GM18858 (cell line): ENCODE data around the gene TMEM183A.
"Not testable (repeated sequence)": the region's sequence is repeated elsewhere in the genome, so short reads cannot be mapped to it uniquely, and the experiment has no call there.

Source experiments
- ATAC-seq: cut with Tn5 transposase; IDR thresholded peaks from one replicate; pipeline ENCODE4 v1.9.1; 2021; ENCODE audit not compliant: unreplicated experiment

The TMEM183A gene

DNA sequence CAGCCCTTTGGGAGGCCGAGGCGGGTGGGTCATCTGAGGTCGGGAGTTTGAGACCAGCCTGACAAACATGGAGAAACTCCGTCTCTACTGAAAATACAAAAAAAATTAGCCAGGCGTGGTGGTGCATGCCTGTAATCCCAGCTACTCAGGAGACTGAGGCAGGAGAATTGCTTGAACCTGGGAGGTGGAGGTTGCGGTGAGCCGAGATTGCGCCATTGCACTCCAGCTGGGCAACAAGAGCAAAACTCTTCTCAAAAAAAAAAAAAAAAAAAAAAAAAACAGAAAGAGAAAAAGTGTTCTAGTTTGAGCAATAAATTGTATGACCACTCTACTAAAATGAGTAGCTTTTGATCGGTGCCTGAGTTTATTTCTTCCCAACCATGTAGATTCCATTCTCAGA lies 21.1 kb upstream of the TMEM183A start:
- ATAC-seq: not testable (repeated sequence)

DNA sequence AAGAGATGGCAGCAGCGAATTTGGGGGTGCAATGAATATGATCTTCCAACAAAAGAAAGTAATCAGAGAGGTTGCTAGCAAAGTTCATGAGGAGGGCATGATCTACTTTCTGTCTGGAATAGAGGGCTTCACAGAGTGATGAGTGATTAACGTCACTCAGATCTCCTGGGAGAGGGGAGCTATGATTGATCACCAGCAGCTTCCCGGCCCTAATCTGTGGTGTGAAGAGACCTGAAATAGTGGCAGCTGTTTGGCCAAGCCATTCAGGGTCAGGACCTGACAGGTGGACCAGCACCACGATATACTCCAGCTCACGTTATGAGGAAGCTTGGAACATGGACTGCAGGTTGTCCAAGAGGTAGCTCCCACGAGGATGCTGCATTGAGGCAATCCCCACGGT lies 19.9 kb upstream of the TMEM183A start:
- no peak for ATAC-seq

DNA sequence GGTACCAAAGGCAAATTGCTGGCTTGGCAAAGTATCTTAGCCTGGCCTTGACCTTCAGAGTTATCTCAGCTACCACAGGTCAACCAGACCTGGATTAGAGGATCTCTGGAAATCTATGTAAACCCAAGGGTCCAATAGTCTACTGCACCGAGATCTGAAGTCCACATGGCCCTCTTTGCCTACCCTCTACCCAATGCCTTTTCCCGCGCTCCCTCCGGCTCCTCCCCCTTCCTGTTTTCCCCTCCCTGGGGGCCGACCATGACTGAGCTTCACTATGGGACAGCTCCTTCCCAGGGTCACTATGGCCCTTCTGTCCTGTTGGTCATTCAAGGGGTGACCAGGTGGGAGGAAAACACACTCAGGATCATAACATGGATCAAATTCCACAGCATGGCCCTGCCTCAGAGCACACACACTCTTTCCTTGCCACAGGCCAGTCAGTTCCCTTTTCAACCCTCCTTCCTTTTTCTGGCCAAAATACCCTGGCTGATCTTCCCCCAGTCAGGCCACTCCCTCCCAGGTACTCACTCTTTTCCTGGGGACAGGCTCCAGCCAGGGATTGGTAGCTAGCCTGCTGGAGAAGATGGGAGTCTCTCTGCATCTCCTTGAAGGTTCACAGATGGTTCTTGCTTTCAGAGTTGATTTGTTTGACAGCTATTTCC lies 19.1 kb upstream of the TMEM183A start:
- ATAC-seq: no peak

DNA sequence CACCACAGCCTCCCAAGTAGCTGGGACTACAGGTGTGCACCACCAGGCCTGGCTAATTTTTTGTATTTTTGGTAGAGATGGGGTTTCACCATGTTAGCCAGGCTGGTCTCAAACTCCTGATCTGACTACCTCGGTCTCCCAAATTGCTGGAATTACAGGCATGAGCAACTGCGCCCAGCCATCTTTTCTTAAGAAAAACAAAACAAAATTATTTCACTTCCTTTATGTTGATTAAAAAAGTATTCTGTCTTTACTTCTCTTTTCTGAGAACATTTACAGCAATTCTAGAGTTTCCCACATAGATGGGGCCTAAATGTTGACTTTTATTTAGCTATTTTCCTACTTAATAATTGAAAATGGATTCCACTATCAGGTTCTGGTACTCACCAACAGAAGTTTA lies 17.3 kb upstream of the TMEM183A start:
- ATAC-seq: no peak

DNA sequence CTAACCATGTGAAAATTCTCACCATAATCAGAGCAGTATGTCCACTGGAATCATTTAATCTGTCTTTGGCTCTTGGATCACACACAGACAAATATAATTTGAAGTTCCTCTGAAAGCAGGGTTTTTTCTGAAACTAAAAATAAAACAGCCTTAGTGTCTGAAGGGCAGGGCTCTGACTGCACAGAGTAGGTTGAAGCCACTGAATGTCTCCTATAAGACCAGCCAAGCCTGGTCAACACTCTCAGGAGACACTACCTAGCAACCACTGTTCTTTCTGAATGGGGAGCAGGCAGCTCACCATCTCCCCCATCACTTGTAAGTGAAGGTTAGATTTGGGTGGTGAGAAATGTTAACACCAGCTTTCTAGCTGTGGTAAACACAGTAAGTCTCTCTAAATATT lies 16.1 kb upstream of the TMEM183A start:
- no peak for ATAC-seq

DNA sequence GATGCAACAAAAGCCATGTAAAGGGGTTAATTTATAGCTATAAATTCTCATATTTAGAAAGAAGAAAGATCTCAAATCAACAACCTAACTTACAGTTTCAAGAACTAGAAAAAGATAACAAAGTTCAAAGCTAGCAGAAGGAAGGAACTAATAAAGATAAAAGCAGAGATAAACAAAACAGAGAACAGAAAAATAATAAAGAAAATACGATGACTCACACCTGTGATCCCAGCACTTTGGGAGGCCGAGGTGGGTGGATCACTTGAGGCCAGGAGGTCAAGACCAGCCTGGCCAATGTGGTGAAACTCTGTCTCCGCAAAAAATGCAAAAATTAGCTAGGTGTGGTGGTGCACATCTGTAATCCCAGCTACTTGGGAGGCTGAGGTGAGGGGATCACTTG lies 12.4 kb upstream of the TMEM183A start:
- ATAC-seq: no peak

DNA sequence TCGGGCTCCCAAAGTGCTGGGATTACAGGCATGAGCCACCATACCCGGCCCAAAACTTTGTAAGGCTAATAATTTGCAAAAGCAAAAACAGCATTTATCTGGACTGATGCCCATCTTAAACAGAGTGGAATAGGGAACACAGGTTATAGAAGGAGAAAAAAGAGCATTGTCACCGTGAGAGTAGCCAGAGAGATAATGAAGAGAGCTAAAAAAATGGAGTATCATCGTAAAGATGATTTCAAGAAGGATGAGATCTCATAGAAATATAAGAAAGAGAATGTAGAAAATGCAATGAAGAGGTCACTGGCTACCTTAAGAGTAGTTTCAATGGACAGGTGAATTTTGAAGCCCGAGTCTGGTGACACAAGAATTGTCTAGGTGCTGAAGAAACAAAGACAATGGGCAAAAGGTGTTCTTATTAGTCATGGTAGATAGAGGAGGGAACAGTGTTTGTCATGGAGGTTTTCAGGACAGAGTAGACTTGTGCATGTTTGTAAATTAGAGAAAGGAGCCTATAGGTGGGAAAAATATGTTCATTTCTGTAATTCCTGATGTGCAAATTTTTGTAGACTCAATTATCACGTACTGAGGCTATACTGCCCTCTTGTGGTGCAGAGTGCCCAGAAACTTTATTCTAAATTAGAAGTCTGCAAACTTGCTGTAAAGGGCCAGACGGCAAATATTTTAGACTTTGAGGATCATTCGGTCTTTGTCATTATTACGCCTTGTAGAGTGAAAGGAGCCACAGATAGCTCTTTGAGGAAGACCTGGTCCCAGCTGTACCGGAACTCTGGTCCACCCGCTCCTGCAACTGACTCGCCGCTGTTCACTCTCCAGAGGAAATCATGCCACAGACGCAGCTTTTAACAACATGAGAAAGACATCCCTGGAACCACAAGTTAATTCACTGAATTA lies 8.1 kb upstream of the TMEM183A start:
- ATAC-seq: no peak

DNA sequence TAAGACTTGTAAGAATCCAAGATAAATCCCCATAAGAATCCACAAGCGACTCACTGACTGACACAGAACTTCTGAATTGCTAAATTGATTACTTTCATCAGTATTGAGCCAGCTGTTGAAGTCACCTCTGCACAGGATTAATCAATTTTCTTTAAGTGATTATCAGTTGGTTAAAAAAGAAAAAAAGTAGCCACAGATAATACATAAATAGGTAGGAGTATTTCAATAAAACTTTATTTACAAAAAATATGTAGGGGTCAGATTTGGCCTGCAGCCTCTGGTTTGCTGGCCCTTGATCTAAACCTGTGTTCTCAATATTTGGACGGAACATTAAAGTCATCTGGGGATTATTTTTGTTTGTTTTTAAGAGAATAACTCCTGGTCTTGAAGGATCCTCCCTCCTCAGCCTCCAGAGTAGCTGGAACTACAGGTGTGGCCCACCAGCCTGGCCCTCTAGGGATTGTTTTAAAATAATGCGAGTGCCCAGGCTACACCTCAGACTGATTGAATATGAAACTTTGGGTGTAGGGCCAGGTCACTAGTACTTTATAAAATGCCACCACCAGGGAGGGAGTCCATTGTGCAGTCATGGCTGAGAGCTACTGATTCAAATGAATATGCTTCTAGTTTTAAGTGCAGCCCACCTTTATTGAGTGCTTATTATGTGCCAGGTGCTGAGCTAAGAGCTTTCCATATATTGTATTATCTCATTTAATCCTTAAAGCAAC lies 6.8 kb upstream of the TMEM183A start:
- no peak for ATAC-seq

DNA sequence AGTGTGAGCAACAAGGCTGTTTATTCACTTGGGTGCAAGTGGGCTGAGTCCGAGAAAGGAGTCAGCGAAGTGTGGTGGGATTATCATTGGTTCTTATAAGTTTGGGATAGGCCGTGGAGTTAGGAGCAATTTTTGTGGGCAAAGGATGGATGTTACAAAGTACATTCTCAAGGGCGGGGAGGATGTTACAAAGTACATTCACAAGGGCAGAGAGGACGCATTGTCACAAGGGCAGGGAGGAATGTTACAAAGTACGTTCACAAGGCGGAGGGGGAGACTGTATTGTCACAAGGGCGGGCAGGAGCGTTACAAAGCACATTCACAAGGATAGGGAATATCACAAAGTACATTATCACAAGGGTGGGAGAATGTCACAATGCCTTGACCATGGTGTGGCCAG lies 5.2 kb upstream of the TMEM183A start:
- no peak for ATAC-seq

DNA sequence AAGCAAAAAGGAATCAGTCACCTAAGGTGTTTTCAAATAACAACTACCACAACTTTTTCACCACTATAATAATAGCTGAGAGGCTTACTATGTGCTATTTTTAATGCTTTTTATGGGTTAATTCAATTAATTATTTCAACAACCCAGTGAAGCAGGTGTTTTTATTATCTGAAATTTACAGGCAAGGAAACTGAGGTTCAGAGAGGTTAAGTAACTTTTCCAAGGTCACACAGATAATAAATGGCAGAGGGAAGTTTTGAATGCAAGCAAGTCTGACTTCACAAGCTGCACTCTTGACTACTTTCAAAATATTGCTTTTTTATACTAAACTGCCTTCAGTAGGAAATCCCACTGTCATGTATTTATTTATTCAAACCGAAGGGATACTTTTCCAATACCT lies 4.2 kb upstream of the TMEM183A start:
- no peak for ATAC-seq

DNA sequence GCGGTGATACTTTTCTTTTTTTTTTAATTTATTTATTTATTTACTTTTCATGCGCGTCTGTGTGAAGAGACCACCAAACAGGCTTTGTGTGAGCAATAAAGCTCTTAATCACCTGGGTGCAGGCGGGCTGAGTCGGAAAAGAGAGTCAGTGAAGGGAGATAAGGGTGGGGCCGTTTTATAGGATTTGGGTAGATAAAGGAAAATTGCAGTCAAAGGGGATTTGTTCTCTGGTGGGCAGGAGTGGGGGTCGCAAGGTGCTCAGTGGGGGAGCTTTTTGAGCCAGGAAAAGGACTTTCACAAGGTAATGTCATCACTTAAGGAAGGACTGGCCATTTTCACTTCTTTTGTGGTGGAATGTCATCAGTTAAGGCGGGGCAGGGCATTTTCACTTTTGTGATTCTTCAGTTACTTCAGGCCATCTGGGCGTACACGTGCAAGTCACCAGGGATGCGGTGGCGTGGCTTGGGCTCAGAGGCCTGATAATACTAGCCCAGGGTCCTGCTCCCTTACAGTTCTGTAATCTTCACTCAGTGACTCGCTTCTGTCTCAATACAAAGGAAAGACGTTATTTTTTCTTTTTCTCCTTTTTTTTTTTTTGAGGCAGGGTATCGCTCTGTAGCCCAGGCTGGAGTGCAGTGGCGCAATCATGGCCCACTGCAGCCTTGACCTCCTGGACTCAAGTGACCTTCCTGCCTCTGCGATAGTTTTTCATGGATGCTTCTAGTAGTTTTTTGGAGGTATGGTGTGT lies 1.6 kb upstream of the TMEM183A start:
- ATAC-seq: not testable (repeated sequence)

DNA sequence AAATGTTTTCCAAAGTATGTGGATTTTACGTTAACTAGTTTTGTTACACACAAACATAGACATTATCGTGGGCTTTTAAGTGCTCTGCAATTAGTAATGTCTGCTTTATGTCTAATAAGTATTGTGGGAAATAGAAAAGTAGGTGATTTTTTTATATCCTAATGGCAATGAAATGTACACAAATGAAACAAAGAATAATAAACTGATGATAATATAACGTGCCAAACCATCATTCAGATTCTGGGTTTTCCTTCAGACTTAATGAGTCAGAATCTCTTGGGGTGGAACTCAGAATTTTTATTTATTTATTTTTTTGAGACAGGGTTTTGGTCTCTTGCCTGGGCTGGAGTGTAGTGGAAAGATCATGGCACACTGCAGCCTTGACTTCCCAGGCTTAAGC lies 2.0 kb downstream of the TMEM183A start:
- no peak for ATAC-seq

DNA sequence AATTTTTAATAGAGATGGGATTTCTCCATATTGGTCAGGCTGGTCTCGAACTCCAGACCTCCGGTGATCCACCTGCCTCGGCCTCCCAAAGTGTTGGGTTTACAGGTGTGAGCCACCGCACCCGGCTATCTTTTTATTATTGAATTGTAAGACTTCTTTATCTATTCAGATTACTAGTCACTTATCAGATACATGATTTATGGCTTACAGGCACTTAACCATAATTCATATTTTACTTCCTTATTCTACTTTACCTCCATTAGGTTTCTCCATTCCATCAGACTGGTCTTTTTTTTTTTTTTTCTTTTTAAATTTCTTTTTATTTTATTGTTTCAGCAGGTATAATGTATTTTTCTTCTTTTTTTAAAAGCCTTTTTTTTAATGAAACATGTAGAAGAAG lies 4.4 kb downstream of the TMEM183A start:
- no peak for ATAC-seq

DNA sequence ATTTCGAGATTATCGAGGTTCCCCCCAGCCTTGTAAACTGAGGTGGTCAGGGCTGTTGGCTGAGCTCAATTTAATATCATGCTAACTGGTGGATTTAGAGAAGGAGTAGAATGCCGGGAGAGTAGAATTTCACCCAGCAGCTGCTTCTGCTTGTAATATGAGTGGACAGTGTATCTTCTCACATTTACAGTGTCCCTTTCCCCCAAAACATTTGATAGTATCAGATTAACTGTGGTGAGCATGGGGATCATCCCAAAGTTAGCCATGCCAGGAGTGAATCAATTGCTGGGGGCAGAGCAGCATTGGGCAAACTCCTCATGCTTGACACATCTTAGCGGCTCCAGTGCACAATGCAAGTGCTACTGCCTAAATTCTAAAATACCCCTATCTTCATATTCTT lies 9.9 kb downstream of the TMEM183A start:
- ATAC-seq: no peak

DNA sequence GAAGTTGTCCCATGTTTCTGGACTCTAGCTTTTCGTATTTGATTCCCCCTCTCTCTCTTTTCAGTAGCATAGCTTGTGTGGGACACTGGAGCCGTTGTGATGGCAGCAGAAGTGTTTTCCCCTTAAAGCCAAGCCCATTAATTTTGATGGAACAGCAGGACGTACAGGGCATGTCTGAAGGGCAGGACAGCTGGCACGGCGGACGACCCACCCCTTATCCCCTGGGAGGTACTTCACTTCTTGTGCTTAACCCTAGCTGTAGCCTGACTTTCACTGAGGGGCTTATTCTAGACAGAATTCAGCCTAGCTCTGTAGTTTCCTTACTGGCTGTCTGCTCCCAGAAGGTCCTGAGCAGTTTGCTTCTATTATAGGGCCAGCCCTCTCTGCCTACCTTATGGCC lies 10.5 kb downstream of the TMEM183A start:
- no peak for ATAC-seq

DNA sequence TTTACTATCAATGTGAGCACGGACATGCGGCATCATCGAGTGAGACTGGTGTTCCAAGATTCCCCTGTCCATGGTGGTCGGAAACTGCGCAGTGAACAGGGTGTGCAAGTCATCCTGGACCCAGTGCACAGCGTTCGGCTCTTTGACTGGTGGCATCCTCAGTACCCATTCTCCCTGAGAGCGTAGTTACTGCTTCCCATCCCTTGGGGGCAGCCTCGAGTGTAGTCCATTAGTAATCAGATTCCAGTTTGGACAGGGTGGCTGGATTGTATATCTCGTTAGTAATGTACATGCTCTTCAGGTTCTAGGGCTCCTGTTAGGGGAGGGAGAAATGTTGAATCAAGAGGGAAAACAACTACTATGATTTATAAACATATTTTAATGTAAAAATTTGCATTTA lies 15.7 kb downstream of the TMEM183A start:
- ATAC-seq: not testable (repeated sequence)

DNA sequence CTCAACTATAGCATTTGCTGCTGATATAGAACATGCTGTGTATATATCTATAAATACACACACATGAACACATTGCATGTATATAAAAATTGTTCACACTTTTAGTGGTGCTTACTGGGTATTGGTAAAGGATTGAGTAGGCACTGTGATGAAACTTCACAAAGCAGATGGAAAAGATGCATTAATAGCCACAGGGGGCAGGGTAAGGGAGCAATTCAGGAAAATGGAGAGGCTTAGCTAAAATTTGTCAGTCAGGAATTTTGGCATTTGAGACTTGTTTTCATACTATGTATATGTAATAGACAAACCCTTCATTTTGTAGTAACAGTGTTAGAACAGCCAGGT lies 18.5 kb downstream of the TMEM183A start:
- ATAC-seq: no peak

DNA sequence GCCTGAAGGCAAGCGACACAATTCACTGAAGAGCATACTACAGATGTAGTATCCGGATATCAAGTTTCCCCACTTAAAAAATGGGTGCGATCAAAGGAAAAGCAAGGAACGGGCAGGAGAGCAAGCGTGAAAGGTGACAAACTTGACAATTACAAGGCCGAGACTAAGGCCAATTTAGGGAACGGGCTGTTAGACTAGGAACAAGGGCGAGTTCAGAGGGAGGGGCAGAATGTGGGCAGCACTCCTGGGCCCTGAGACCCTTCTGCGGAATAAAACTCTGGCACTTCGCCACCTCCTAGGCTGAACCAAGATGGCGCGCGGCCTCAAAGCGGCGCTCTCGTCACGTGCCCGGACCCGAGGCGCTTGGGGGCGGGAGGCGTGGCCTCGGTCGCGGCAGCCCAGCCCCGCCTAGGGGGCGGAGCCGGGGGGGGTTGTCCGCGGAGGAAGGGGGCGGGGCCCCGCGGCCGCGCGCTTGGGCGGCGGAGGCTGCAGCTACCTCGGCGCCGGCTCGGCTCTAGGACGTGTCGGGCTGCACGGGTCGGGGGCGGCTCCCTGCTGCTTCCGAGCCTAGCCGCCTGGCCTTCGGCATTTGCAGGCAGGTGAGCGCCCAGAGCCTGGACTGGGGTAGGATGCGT lies 19.0 kb downstream of the TMEM183A start, which contains the start of gene PPFIA4:
Gene PPFIA4 (plus strand): TSS at position 461 of the 635 bp plus-strand sequence. CDS start 12,518 bp downstream, outside the sequence.
- no peak for ATAC-seq

DNA sequence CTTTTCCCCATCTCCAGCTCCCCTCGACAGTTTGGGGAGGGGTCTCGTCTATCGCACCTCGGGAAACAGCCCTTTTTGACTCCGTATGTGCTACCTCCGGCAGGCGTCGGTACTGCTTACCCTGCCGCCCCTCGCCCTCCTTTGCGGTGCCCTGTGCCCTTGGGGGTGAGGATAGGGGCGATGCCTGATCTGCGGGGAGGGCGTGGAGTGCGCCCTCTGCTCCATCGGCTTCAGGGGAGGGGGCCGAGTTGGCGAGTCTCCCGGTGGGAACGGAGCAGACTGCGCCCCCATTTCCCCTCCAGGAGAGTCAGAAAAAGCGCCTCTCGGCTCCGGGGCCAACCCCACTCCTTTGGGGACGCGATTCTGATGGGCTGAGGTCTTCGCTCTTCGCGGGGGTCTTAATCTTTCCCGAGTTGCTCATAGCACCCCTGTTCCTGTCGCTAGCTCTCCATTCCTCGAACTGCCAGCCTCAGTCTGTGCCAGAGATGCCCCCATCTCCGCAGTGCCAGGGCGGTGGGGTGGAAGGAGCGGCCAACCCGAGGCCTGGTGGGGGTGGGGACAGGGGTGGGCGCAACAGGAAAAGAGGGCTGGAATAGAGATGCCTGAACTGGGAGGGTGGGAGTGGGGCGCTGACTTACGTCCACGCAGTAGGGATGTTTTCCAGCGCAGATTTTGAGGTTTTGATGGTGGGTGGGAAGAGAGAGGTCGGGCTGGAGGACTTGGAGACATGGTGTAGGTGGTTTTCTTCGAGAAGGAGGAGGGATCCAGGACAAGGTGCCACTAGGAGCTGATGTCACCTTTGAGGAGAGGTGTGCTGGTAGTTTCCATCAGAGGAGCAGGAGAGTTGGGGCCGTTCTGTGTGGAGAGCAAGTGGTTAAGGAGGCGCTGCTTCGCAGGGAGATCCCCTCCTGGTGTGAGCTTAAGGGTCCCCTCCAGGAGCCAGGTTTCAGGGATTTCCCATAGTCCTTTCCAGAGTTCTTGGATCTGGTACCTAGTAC lies 19.8 kb downstream of the TMEM183A start:
- ATAC-seq: no peak
